Measurements from ENCODE around the gene CTIF.

GRCh38 chr18:48689548-48689947 lies 150.7 kb downstream of the CTIF start:
- TF ChIP-seq ATF3 (IDR thresholded peaks at IDR 0.05) (no peak), CTCF (IDR thresholded peaks at IDR 0.05; ENCODE audit: low read depth, low read length, missing input control) (no peak), REST (IDR thresholded peaks at IDR 0.05) (no peak), TAF1 (conservative IDR thresholded peaks at IDR 0.05) (no peak)

All from liver (tissue), 3 donors.